Neuron (in vitro differentiated cells): ENCODE results near the gene SPINT1.

ENCODE experiments used
- H2AFZ ChIP-seq: one replicate; pipeline ENCODE4 v1.6.1; 2013; ENCODE audit warnings: low read depth, mild to moderate bottlenecking, inconsistent platforms, low read length, moderate library complexity
- H3K27me3 ChIP-seq: one replicate; pipeline ENCODE4 v1.6.1; 2013; ENCODE audit warnings: low read length; ENCODE audit not compliant: insufficient read depth
- H3K36me3 ChIP-seq: one replicate; pipeline ENCODE4 v1.6.1; 2013; ENCODE audit warnings: low read length; ENCODE audit not compliant: insufficient read depth
- H3K4me1 ChIP-seq: one replicate; pipeline ENCODE4 v1.6.1; 2013; ENCODE audit warnings: low read length; ENCODE audit not compliant: insufficient read depth
- H3K4me3 ChIP-seq: 2 replicates; pipeline ENCODE4 v1.5.1; 2013; ENCODE audit warnings: mild to moderate bottlenecking, low read length, moderate library complexity
- H3K9me3 ChIP-seq: one replicate; pipeline ENCODE4 v1.6.1; 2013; ENCODE audit warnings: low read length

SPINT1 gene

GRCh38 chr15:40819048-40819447 is 24.8 kb upstream of the SPINT1 start:
- Histone ChIP-seq H3K4me3 (no peak overlapping the region), H2AFZ (no peak overlapping the region), H3K36me3 (no peaks in the 10 kb centered on the region), H3K4me1 (no peaks in the 10 kb centered on the region), H3K9me3 (no peaks in the 10 kb centered on the region), H3K27me3 (no peaks in the 10 kb centered on the region)

DNA sequence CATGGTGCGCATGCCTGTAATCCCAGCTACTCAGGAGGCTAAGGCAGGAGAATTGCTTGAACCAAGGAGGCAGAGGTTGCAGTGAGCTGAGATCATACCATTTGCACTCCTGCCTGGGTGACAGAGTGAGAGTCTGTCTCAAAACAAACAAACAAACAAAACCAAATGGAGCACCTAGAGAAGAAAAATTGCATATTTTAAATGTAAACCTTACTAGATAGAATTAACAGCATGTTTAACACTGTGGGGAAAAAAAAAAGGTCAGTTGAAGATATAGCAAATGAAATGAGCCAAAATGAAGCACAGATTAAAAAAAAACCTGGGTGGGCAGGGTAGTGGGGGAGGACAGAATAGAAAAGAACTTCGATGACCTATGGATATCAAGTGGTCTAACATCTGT is 22.7 kb upstream of the SPINT1 start:
- H3K9me3 ChIP-seq = no peaks in the 10 kb centered on the region
- H2AFZ ChIP-seq = no peak overlapping the region
- no peaks in the 10 kb centered on the region for H3K4me1 ChIP-seq
- H3K4me3 ChIP-seq = no peak overlapping the region
- no peaks in the 10 kb centered on the region for H3K27me3 ChIP-seq
- no peaks in the 10 kb centered on the region for H3K36me3 ChIP-seq

DNA sequence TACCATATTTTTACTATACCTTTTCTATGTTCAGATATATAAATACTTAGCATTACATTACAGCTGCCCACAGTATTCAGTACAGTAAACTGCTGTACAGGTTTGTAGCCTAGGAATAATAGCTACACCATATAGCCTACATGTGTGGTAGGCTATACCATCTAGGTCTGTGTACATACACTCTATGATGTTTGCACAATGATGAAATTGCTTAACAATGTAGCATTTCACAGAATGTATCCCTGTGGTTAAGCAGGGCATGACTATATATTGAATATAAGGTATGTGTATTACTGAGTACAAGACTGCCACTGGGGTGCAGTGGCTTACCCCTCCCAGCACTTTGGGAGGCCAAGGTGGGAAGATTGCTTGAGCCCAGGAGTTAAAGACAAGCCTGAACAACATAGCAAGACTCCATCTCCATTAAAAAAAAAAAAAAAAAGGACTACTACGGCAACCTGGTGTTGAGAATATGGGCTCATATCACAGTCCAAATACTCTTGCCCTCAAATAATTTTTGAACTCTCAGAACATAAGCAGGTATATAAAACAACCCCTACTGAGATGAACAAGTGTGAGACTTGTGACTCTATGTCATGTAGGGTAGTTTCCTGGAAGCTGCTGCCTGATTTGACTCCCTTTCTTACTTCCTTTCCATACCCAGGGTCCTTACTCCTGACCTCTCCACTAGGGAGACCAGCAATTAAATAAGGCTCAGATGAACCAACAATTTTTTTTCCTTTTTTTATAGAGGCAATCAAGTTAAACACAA is 20.1 kb upstream of the SPINT1 start:
- Histone ChIP-seq H3K36me3 (no peaks in the 10 kb centered on the region), H3K4me1 (no peaks in the 10 kb centered on the region), H2AFZ (no peak overlapping the region), H3K4me3 (no peak overlapping the region), H3K9me3 (no peaks in the 10 kb centered on the region), H3K27me3 (no peaks in the 10 kb centered on the region)

GRCh38 chr15:40825661-40826422 is 18.0 kb upstream of the SPINT1 start:
- Histone ChIP-seq H3K4me1 (no peaks in the 10 kb centered on the region), H3K9me3 (no peaks in the 10 kb centered on the region), H2AFZ (no peak overlapping the region), H3K27me3 (no peaks in the 10 kb centered on the region), H3K36me3 (no peaks in the 10 kb centered on the region), H3K4me3 (no peak overlapping the region)

- H3K4me1 ChIP-seq = no peaks in the 10 kb centered on the region
- no peak overlapping the region for H3K4me3 ChIP-seq
- no peaks in the 10 kb centered on the region for H3K9me3 ChIP-seq
- H3K36me3 ChIP-seq = no peaks in the 10 kb centered on the region
- no peak overlapping the region for H2AFZ ChIP-seq
- H3K27me3 ChIP-seq = no peaks in the 10 kb centered on the region
Measured at GRCh38 chr15:40826423-40827075, 17.3 kb upstream of the SPINT1 start.

DNA sequence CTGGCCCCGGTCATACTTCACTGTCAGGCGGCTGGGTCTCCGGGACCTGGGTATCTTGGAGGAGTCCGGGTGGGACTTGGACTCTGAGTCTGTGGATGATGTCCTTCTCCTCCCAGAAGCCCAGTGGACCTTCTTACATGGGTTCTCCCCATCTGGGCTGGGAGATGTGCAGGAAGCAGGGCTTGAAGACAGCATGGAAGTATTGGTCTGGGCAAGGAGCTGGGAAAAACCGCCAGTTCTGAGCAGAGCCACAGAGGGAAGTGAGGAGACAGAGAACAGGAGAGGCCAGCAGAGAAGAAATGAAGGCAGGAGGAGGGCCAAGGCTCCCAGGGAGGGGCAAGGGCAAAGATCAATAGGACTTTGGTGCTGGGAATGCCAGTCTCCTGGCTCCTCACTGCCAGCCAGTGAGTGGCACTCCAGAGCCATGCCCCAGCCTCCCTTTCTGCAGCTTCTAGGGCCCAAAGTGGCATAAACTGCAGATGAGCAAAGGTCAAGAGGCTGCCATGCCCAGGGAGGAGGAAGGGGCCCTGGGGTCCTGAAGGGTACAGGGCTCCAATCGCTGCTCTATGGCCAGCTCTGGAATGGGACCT is 15.3 kb upstream of the SPINT1 start, which contains the start of gene PPP1R14D:
Gene PPP1R14D, minus strand, starts transcription at position 262 of the 590 bp plus-strand sequence. Its CDS starts 67 bp downstream, at position 195.
- Histone ChIP-seq H3K9me3 (no peaks in the 10 kb centered on the region), H2AFZ (no peak within 1 kb of the TSS), H3K36me3 (no peaks in the 10 kb centered on the region), H3K4me1 (no peaks in the 10 kb centered on the region), H3K27me3 (no peaks in the 10 kb centered on the region), H3K4me3 (no peak within 1 kb of the TSS)

DNA sequence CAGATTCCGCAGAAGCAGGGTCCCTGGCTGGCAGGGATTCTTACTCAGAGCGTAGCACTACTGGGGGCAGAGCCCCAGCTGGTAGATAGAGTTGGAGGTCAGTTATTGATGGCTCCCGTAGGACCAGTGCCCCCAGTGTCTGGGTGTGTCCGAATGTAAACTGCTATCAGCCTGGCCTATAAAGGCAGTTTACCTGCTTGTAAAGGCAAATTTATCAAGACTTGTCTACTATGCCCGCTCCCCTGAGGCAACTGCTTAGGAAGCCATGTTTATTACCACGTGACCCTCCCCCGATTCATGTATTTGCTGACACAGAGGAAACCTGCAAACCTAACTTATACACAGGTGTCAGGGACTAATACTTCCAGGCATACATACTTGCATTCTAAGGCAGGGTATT is 14.7 kb upstream of the SPINT1 start:
- H3K4me3 ChIP-seq = no peak overlapping the region
- no peaks in the 10 kb centered on the region for H3K4me1 ChIP-seq
- no peaks in the 10 kb centered on the region for H3K9me3 ChIP-seq
- H2AFZ ChIP-seq = no peak overlapping the region
- no peaks in the 10 kb centered on the region for H3K36me3 ChIP-seq
- H3K27me3 ChIP-seq = no peaks in the 10 kb centered on the region

DNA sequence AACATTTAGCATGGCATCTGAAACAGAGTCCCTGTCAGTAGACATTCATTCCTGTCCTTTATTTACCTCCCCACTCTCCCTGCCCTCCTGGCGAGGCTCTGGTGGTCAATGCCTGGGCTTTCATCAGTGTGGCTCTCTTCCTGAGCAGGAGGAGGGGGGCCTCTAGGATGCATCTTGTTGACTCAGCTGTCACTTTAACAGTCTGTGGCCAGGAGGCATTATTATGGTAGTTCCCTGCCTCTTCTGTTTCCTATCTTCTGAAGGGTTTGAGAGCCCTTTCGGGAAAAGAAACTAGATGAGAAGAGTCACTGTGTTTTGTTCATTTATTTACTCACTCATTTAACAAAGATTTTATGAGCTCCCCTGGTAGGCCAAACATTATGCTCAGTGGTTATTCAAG is 13.0 kb upstream of the SPINT1 start:
- no peaks in the 10 kb centered on the region for H3K36me3 ChIP-seq
- H2AFZ ChIP-seq = no peak overlapping the region
- no peaks in the 10 kb centered on the region for H3K9me3 ChIP-seq
- no peak overlapping the region for H3K4me3 ChIP-seq
- no peaks in the 10 kb centered on the region for H3K4me1 ChIP-seq
- no peaks in the 10 kb centered on the region for H3K27me3 ChIP-seq

- Histone ChIP-seq H3K9me3 (no peaks in the 10 kb centered on the region), H3K4me1 (no peaks in the 10 kb centered on the region), H3K4me3 (no peak overlapping the region), H3K27me3 (no peaks in the 10 kb centered on the region), H2AFZ (no peak overlapping the region), H3K36me3 (no peaks in the 10 kb centered on the region)
Measured at GRCh38 chr15:40831861-40832260, 12.0 kb upstream of the SPINT1 start.

DNA sequence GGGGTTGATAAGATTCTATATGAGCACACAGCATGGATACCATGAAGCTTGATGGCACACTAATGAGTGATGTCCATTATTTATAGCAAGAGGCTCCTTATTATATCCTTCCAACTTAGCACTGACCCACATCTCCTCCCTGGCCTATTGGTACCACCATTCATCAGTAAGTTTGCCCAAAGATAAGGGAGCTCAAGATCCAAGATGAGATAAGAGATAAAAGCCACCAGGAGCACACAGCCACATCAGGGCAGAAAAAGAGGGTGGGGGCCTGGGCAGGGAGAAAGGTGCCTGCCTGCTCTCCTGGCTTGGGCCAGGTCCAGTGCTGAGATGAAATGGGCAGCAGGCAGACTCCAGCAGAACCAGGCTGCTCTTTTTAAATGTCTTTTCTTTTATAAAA is 10.9 kb upstream of the SPINT1 start:
- Histone ChIP-seq H3K4me1 (no peaks in the 10 kb centered on the region), H3K27me3 (no peaks in the 10 kb centered on the region), H2AFZ (no peak overlapping the region), H3K9me3 (no peaks in the 10 kb centered on the region), H3K36me3 (no peaks in the 10 kb centered on the region), H3K4me3 (no peak overlapping the region)

GRCh38 chr15:40836020-40836419 is 7.8 kb upstream of the SPINT1 start:
- H3K4me3 ChIP-seq = no peak overlapping the region
- H3K4me1 ChIP-seq = no peaks in the 10 kb centered on the region
- peaks cover 4% of the 10 kb centered on the region for H3K27me3 ChIP-seq

GRCh38 chr15:40838756-40839155 is 5.1 kb upstream of the SPINT1 start:
- Histone ChIP-seq H3K4me1 (no peaks in the 10 kb centered on the region), H3K4me3 (no peak overlapping the region), H3K36me3 (no peaks in the 10 kb centered on the region), H2AFZ (no peak overlapping the region), H3K27me3 (peaks cover 26% of the 10 kb centered on the region), H3K9me3 (peaks cover 2% of the 10 kb centered on the region)

More at GRCh38 chr15:40836020-40836419, 7.8 kb upstream of the SPINT1 start:
- Histone ChIP-seq H3K36me3 (no peaks in the 10 kb centered on the region), H2AFZ (no peak overlapping the region), H3K9me3 (no peaks in the 10 kb centered on the region)

DNA sequence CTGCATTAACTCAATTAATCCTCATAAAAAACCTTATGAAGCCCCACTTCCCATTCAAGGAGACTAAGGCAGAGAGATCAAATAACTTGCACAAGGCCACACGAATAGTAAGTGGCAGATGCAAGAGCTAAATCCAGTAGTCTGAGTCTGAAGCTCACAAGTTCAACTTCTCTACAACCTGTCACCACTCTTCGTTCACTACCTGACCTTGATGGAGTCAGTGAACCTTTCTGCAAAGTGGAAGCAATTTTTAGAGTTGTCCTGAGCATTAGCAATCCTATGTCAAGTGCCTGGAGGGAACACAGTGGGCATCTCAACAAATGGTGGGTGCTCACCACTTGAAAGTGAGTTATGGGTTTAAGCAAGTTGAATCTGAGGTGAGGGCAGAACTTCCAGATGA is 2.1 kb upstream of the SPINT1 start:
- Histone ChIP-seq H3K27me3 (peaks cover 56% of the 10 kb centered on the region), H3K4me1 (no peaks in the 10 kb centered on the region), H3K4me3 (no peak overlapping the region), H2AFZ (no peak overlapping the region), H3K9me3 (peaks cover 2% of the 10 kb centered on the region), H3K36me3 (no peaks in the 10 kb centered on the region)
